ENCODE results near the gene CSTF3. TPM values are rescaled to one million over a fixed set of nuclear protein-coding genes. Genes with fewer than 3 reads are reported as not detected.

The CSTF3 gene
- total RNA-seq = 10 to 100 TPM in 2 of 3 donors, 1 to 10 TPM in 1; 9.0 to 33.4 (median 15.7) TPM

- no peaks in the 10 kb centered on the region for H3K4me1 ChIP-seq
- H3K4me3 ChIP-seq = peak within 1 kb of the TSS; percentile 76 to 81 (median 78)
- intact Hi-C loops (cut with DNase I; ENCODE audit: low total_unique reads) = loop anchor here (10.0 kb wide), 1 partner anchor 163 kb away; no protein-coding TSS in a partner anchor
- no peaks in the 10 kb centered on the region for H3K36me3 ChIP-seq
- TF ChIP-seq POLR2A (IDR thresholded peaks at IDR 0.05) = peak; percentile 62
- peak; percentile 67 to 92 (median 83) for TF ChIP-seq POLR2AphosphoS5 (IDR thresholded peaks at IDR 0.05)
- peak; percentile 42 to 96 (median 84) for TF ChIP-seq CTCF (IDR thresholded peaks at IDR 0.05)
- no peaks in the 10 kb centered on the region for H3K27me3 ChIP-seq
- DNase-seq (ENCODE audit: low spot score in 2 of 2) = peak; percentile 99 to 100
- no peaks in the 10 kb centered on the region for H3K9me3 ChIP-seq
- H3K27ac ChIP-seq = peak within 1 kb of the TSS; percentile 72 to 88
These were observed at the start of gene CSTF3 for GRCh38 chr11:33161120-33162005. Gene CSTF3 (minus strand): TSS chr11:33161480. CDS start chr11:33161325, 155 bp downstream.

DNA sequence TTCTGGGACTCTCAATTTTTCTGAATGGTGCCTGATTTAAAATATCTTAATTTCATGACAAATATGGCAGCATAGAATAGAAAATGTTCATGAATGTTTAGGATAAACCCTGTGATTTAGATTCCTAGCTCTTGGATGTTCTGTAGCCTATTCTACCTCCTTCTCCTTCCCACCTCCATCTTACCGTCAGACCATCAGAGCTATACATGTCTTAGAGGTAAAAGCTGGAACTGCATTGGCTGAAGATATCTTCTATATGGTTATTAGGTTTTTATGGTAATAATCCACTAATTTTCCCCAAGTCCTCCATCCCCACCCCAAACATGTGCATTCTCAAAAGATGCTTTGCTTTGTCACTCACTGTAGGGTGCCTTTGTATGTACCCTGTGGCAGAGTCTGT, 46.9 kb upstream of the CSTF3 start:
- TF ChIP-seq POLR2AphosphoS5 (IDR thresholded peaks at IDR 0.05) (no peak), CTCF (IDR thresholded peaks at IDR 0.05) (no peak), POLR2A (IDR thresholded peaks at IDR 0.05) (no peak)
- Histone ChIP-seq H3K4me3 (no peak overlapping the region), H3K27me3 (no peaks in the 10 kb centered on the region), H3K36me3 (no peaks in the 10 kb centered on the region), H3K27ac (peak overlapping the region in 1 of 2 donors; percentile 43), H3K4me1 (no peaks in the 10 kb centered on the region), H3K9me3 (no peaks in the 10 kb centered on the region)
- no peak for DNase-seq (ENCODE audit: low spot score in 2 of 2)
- intact Hi-C loops (cut with DNase I; ENCODE audit: low total_unique reads) = no loop called here

DNA sequence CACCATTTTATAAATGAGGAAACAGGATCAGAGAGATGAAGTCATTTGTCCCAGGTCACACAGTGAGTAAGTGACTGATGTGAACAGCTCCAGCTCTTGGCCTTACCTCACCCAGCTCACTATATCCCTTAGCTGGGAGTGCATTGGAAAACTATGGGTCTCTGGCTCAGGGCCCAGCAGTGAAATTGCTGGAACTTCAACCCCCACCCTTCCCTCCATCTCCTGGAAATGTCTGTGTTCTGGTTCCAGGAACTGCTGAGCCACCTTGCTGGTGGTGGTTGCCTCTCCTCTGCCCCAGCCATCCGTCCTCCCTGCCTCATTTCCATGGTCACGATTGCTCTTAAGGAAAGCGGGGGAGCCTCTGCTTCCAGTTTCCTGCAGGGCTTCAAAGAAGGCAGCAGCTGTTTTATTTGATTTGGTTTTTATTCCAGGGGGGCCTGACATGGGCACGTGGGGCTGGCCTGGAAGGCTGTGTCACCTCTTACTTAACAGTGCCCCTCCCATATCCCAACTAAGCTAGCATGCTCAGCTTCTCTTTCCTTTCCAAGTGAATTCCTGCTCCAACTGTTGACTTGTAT, 46.2 kb upstream of the CSTF3 start:
- no peaks in the 10 kb centered on the region for H3K27me3 ChIP-seq
- no peaks in the 10 kb centered on the region for H3K4me1 ChIP-seq
- intact Hi-C loops (cut with DNase I; ENCODE audit: low total_unique reads) = no loop called here
- TF ChIP-seq CTCF (IDR thresholded peaks at IDR 0.05) (no peak), POLR2AphosphoS5 (IDR thresholded peaks at IDR 0.05) (peak in 2 of 3 donors; percentile 23 to 42), POLR2A (IDR thresholded peaks at IDR 0.05) (no peak)
- no peaks in the 10 kb centered on the region for H3K9me3 ChIP-seq
- no peak for DNase-seq (ENCODE audit: low spot score in 2 of 2)
- no peak overlapping the region for H3K4me3 ChIP-seq
- H3K36me3 ChIP-seq = no peaks in the 10 kb centered on the region
- H3K27ac ChIP-seq = peak overlapping the region in 1 of 2 donors; percentile 43

- H3K9me3 ChIP-seq = no peaks in the 10 kb centered on the region
- H3K4me3 ChIP-seq = no peak overlapping the region
- DNase-seq (ENCODE audit: low spot score in 2 of 2) = no peak
- intact Hi-C loops (cut with DNase I; ENCODE audit: low total_unique reads) = no loop called here
- no peaks in the 10 kb centered on the region for H3K36me3 ChIP-seq
- no peak overlapping the region for H3K27ac ChIP-seq
- no peaks in the 10 kb centered on the region for H3K4me1 ChIP-seq
- TF ChIP-seq POLR2A (IDR thresholded peaks at IDR 0.05) (no peak), CTCF (IDR thresholded peaks at IDR 0.05) (no peak), POLR2AphosphoS5 (IDR thresholded peaks at IDR 0.05) (no peak)
- H3K27me3 ChIP-seq = no peaks in the 10 kb centered on the region
These were observed 36.8 kb upstream of the CSTF3 start for GRCh38 chr11:33197915-33198727.
